Epidermal melanocyte (primary cell): ENCODE data around the gene FGF18.

Experiments used
- DNase-seq: peaks from one replicate; pipeline ENCODE4 v3.0.0; 2011; ENCODE audit warnings: low spot score; ENCODE audit not compliant: insufficient read length

FGF18 gene

GRCh38 chr5:171422495-171422894, 3.0 kb downstream of the FGF18 start:
- DNase-seq: no peak

- no peak for DNase-seq
Observed at GRCh38 chr5:171422902-171423663, 3.6 kb downstream of the FGF18 start.

- no peak for DNase-seq
Observed at GRCh38 chr5:171424726-171425125, 5.3 kb downstream of the FGF18 start.

GRCh38 chr5:171425596-171426244, 6.3 kb downstream of the FGF18 start:
- DNase-seq: no peak

GRCh38 chr5:171426266-171426665, 6.8 kb downstream of the FGF18 start:
- DNase-seq: no peak

- no peak for DNase-seq
Observed at GRCh38 chr5:171426680-171427079, 7.2 kb downstream of the FGF18 start.

- no peak for DNase-seq
Observed at GRCh38 chr5:171427318-171428167, 8.1 kb downstream of the FGF18 start.

GRCh38 chr5:171428168-171428696, 8.8 kb downstream of the FGF18 start:
- no peak for DNase-seq

- no peak for DNase-seq
Observed at GRCh38 chr5:171428809-171429542, 9.5 kb downstream of the FGF18 start.

- DNase-seq: no peak
Observed at GRCh38 chr5:171429543-171429910, 10.1 kb downstream of the FGF18 start.

GRCh38 chr5:171431251-171431777, 11.9 kb downstream of the FGF18 start:
- no peak for DNase-seq

- DNase-seq: no peak
Observed at GRCh38 chr5:171432076-171432475, 12.6 kb downstream of the FGF18 start.

- no peak for DNase-seq
Observed at GRCh38 chr5:171432583-171433351, 13.3 kb downstream of the FGF18 start.

- no peak for DNase-seq
Observed at GRCh38 chr5:171433352-171433698, 13.9 kb downstream of the FGF18 start.

GRCh38 chr5:171433982-171434676, 14.7 kb downstream of the FGF18 start:
- DNase-seq: no peak

- DNase-seq: no peak
Observed at GRCh38 chr5:171434874-171435273, 15.4 kb downstream of the FGF18 start.

GRCh38 chr5:171435908-171436307, 16.5 kb downstream of the FGF18 start:
- no peak for DNase-seq

- no peak for DNase-seq
Observed at GRCh38 chr5:171436804-171437285, 17.4 kb downstream of the FGF18 start.

GRCh38 chr5:171437286-171437821, 17.9 kb downstream of the FGF18 start:
- no peak for DNase-seq
